Panc1 (cell line): Measurements from ENCODE around the gene KIAA1217.

Experiments
- POLR2AphosphoS5 ChIP-seq: IDR thresholded peaks from 2 replicates; pipeline ENCODE4 v1.6.1; 2012; ENCODE audit warnings: mild to moderate bottlenecking, low read depth, low read length, moderate library complexity
- TF ChIP-seq, protein P1 (sequence below): fragments of 450-650 bp; IDR thresholded peaks from 2 replicates; pipeline ENCODE4 v1.5.1; 2017; ENCODE audit warnings: mild to moderate bottlenecking
- TF ChIP-seq, protein P2 (sequence below), 2 experiments: IDR thresholded peaks; 2 replicates each; pipeline ENCODE4 v1.6.1; 2011 to 2012; ENCODE audit warnings: low read depth in 2 of 2, control low read depth in 1 of 2, low read length in 1 of 2, mild to moderate bottlenecking in 1 of 2, moderate library complexity in 1 of 2; ENCODE audit not compliant: insufficient read depth in 1 of 2

DNA sequence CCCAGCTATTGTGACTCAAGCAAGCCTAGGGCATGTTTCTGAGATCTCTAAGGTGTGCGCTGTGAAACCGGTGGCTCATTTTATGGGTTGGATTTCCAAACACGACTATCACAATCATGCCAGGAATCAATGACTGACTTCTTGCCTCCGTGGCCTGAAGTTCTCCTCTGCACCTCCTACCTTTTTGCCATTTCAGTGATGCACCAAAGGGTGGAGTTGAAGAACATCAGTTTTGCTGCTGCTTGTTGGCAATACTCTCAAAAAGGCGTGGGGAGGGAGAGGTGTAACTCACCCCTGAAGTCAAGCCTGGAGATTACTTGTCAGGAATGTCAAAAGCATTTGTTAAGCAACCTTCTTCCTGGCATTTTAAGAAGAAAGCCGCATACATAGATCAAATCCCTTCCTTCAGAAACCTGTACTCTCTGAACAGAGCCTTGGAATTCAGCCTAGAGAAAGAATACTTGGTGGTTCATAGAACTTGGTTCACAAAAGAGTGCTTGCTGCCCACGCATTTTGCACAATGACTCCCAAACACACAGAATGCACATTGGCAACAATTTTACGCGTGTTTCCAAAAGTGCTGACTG, 41.0 kb downstream of the KIAA1217 start:
- TF ChIP-seq, protein P1, sequence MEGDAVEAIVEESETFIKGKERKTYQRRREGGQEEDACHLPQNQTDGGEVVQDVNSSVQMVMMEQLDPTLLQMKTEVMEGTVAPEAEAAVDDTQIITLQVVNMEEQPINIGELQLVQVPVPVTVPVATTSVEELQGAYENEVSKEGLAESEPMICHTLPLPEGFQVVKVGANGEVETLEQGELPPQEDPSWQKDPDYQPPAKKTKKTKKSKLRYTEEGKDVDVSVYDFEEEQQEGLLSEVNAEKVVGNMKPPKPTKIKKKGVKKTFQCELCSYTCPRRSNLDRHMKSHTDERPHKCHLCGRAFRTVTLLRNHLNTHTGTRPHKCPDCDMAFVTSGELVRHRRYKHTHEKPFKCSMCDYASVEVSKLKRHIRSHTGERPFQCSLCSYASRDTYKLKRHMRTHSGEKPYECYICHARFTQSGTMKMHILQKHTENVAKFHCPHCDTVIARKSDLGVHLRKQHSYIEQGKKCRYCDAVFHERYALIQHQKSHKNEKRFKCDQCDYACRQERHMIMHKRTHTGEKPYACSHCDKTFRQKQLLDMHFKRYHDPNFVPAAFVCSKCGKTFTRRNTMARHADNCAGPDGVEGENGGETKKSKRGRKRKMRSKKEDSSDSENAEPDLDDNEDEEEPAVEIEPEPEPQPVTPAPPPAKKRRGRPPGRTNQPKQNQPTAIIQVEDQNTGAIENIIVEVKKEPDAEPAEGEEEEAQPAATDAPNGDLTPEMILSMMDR: no peak
- TF ChIP-seq, protein P2, sequence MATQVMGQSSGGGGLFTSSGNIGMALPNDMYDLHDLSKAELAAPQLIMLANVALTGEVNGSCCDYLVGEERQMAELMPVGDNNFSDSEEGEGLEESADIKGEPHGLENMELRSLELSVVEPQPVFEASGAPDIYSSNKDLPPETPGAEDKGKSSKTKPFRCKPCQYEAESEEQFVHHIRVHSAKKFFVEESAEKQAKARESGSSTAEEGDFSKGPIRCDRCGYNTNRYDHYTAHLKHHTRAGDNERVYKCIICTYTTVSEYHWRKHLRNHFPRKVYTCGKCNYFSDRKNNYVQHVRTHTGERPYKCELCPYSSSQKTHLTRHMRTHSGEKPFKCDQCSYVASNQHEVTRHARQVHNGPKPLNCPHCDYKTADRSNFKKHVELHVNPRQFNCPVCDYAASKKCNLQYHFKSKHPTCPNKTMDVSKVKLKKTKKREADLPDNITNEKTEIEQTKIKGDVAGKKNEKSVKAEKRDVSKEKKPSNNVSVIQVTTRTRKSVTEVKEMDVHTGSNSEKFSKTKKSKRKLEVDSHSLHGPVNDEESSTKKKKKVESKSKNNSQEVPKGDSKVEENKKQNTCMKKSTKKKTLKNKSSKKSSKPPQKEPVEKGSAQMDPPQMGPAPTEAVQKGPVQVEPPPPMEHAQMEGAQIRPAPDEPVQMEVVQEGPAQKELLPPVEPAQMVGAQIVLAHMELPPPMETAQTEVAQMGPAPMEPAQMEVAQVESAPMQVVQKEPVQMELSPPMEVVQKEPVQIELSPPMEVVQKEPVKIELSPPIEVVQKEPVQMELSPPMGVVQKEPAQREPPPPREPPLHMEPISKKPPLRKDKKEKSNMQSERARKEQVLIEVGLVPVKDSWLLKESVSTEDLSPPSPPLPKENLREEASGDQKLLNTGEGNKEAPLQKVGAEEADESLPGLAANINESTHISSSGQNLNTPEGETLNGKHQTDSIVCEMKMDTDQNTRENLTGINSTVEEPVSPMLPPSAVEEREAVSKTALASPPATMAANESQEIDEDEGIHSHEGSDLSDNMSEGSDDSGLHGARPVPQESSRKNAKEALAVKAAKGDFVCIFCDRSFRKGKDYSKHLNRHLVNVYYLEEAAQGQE (IDR thresholded peaks at IDR 0.05; ENCODE audit: insufficient read depth in 1 of 2, low read depth in 2 of 2, low read length in 1 of 2): no peak
- no peak for TF ChIP-seq POLR2AphosphoS5
